ENCODE data around the gene GPATCH8. TPM values are rescaled to one million over a fixed set of nuclear protein-coding genes. Genes with fewer than 3 reads are reported as not detected.

GPATCH8 gene
- total and polyA plus RNA-seq, 2 of the 8 experiments (the other 6 are each of a cell fraction or from before 2014, with no cell fraction given): 20.5 to 58.1 TPM

DNA sequence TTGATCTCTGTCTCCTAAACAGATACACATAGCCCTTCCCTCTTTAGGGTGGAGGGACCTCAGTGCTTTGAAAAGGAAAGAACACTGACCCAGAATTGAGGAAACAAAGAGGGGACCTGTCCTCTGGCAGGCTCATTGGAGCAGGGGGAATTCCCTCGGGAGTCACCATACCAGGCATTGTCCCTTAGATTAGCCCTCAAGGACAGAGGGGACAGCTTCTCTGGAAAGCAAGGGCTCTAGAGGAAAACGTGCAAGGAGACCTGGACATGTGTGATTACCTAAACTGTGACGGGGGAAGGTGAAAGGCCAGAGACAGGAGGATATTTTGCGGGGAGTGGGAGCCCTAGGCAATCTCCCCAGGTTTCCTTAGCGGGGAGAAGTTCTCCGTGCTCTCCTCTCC, 46.5 kb upstream of the GPATCH8 start:
- no peak overlapping the region for H3K4ac ChIP-seq (replicated peaks; ENCODE audit: insufficient read length, low read depth, low read length)
- no peak overlapping the region for H2AFZ ChIP-seq (ENCODE audit: low read length)
- H4K5ac ChIP-seq (ENCODE audit: insufficient read length, low read depth, low read length): no peak overlapping the region
- H3K27me3 ChIP-seq (replicated peaks in 1 of 4; ENCODE audit: control insufficient read depth in 3 of 4, extremely low read depth in 1 of 4, insufficient read depth in 3 of 4, low read length in 3 of 4): peaks cover 0 to 26% (median 8%) of the 10 kb centered on the region in 4 experiments; a peak in 5 of 7 replicates
- H2BK12ac ChIP-seq (ENCODE audit: low read depth, low read length): 0 out of 2 replicates have a peak overlapping the region, but pooled peaks have one; percentile 6
- H3K36me3 ChIP-seq (ENCODE audit: control insufficient read depth in 2 of 4, insufficient read depth in 4 of 4, low read length in 3 of 4): no peaks in the 10 kb centered on the region
- H3K14ac ChIP-seq (ENCODE audit: insufficient read length): no peak overlapping the region
- no peak overlapping the region; a peak in 1 of 8 replicates for H3K4me3 ChIP-seq (ENCODE audit: extremely low read depth in 1 of 4, insufficient read depth in 2 of 4, low read depth in 3 of 4, low read length in 4 of 4)
- H4K8ac ChIP-seq (ENCODE audit: extremely low read depth, insufficient read depth, low read length): no peak overlapping the region
- H2BK5ac ChIP-seq (ENCODE audit: low read depth, low read length): no peak overlapping the region
- H2BK15ac ChIP-seq (ENCODE audit: low read length): no peak overlapping the region
- H3K9me3 ChIP-seq (ENCODE audit: insufficient read depth in 2 of 2, low read depth in 1 of 2, low read length in 1 of 2): no peaks in the 10 kb centered on the region
- H3K27ac ChIP-seq (ENCODE audit: low read depth, low read length): no peak overlapping the region
- 78% methylated on average over 5 of the region's 6 CpGs; no CpG with 5 or more reads in 1 of the 2 experiments for WGBS, 2 experiments (ENCODE audit: extremely low coverage in 1 of 2, insufficient coverage in 1 of 2, insufficient read length in 1 of 2, insufficient replicate concordance in 2 of 2, low coverage in 1 of 2, low lambda C conversion rate in 2 of 2, missing lambda C conversion rate in 1 of 2)
- FAIRE-seq (no peak), DNase-seq (ENCODE audit: low read depth in 1 of 2, low spot score in 2 of 2) (no peak)
- H3K4me2 ChIP-seq (ENCODE audit: insufficient read depth in 1 of 2, low read depth in 2 of 2, low read length in 2 of 2): peak overlapping the region in 1 of 2 experiments; percentile 19; a peak in 1 of 4 replicates
- H3K56ac ChIP-seq (replicated peaks; ENCODE audit: insufficient read length, low read depth, low read length): no peak overlapping the region
- no peak overlapping the region for H2BK20ac ChIP-seq (ENCODE audit: low read length)
- H4K91ac ChIP-seq (replicated peaks; ENCODE audit: insufficient read length, low read length): no peak overlapping the region
- H4K20me1 ChIP-seq (replicated peaks in 1 of 2; ENCODE audit: control insufficient read depth in 1 of 2, insufficient read depth in 2 of 2, low read length in 2 of 2): no peaks in the 10 kb centered on the region
- H3K9ac ChIP-seq (replicated peaks in 1 of 4; ENCODE audit: extremely low read depth in 1 of 4, low read depth in 3 of 4, low read length in 3 of 4): no peak overlapping the region
- H3K79me2 ChIP-seq (ENCODE audit: control insufficient read depth in 1 of 2, insufficient read depth in 2 of 2, low read length in 2 of 2): no peaks in the 10 kb centered on the region
- ChIA-PET CTCF (ENCODE audit: partially characterized antibody) (interaction anchor here (0.5 to 3.1 kb wide), 5 partner anchors 8 to 204 kb away, joined by 3 to 9 read pairs (median 3); partner anchors contain the start of gene FZD2), POLR2A (ENCODE audit: partially characterized antibody) (interaction anchor here (1.3 to 1.5 kb wide), 2 partner anchors 9 to 14 kb away, joined by 4 to 7 read pairs; no protein-coding TSS in a partner anchor)
- peaks cover 16 to 33% (median 28%) of the 10 kb centered on the region in 4 experiments for H3K4me1 ChIP-seq (replicated peaks in 1 of 4; ENCODE audit: control insufficient read depth in 3 of 4, insufficient read depth in 4 of 4, low read length in 3 of 4)
- H3K79me1 ChIP-seq (ENCODE audit: low read depth, low read length): no peaks in the 10 kb centered on the region; the same call in 1 of the 2 replicates
- H2AK5ac ChIP-seq (ENCODE audit: low read depth, low read length): no peak overlapping the region
- no peak overlapping the region for H2BK120ac ChIP-seq (replicated peaks; ENCODE audit: low read depth, low read length)
- peaks cover 2% of the 10 kb centered on the region; the same call in 1 of the 2 replicates for H3K23me2 ChIP-seq (ENCODE audit: low read depth, low read length)
- H3K23ac ChIP-seq (ENCODE audit: insufficient read length): no peak overlapping the region
- no peak overlapping the region; the same call in 1 of the 2 replicates for H3K18ac ChIP-seq (ENCODE audit: extremely low read depth, low read length)
- TF ChIP-seq CBX8 (IDR thresholded peaks at IDR 0.05; ENCODE audit: borderline replicate concordance, low read depth, low read length) (no peak), JUND (IDR thresholded peaks at IDR 0.05; ENCODE audit: low read length) (no peak), CHD1 (IDR thresholded peaks at IDR 0.05; ENCODE audit: low read depth, low read length) (no peak), SRF (IDR thresholded peaks at IDR 0.05; ENCODE audit: low read depth, low read length) (no peak), ASH2L (IDR thresholded peaks at IDR 0.05; ENCODE audit: low read length) (no peak), RNF2 (IDR thresholded peaks at IDR 0.05; ENCODE audit: borderline replicate concordance, low read depth, low read length, missing control alignments, poor library complexity, severe bottlenecking) (no peak), SIRT6 (IDR thresholded peaks at IDR 0.05; ENCODE audit: low read length) (no peak)
- TF ChIP-seq, protein P1, sequence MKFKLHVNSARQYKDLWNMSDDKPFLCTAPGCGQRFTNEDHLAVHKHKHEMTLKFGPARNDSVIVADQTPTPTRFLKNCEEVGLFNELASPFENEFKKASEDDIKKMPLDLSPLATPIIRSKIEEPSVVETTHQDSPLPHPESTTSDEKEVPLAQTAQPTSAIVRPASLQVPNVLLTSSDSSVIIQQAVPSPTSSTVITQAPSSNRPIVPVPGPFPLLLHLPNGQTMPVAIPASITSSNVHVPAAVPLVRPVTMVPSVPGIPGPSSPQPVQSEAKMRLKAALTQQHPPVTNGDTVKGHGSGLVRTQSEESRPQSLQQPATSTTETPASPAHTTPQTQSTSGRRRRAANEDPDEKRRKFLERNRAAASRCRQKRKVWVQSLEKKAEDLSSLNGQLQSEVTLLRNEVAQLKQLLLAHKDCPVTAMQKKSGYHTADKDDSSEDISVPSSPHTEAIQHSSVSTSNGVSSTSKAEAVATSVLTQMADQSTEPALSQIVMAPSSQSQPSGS (IDR thresholded peaks at IDR 0.05; ENCODE audit: low read length): no peak
- TF ChIP-seq, protein P2, sequence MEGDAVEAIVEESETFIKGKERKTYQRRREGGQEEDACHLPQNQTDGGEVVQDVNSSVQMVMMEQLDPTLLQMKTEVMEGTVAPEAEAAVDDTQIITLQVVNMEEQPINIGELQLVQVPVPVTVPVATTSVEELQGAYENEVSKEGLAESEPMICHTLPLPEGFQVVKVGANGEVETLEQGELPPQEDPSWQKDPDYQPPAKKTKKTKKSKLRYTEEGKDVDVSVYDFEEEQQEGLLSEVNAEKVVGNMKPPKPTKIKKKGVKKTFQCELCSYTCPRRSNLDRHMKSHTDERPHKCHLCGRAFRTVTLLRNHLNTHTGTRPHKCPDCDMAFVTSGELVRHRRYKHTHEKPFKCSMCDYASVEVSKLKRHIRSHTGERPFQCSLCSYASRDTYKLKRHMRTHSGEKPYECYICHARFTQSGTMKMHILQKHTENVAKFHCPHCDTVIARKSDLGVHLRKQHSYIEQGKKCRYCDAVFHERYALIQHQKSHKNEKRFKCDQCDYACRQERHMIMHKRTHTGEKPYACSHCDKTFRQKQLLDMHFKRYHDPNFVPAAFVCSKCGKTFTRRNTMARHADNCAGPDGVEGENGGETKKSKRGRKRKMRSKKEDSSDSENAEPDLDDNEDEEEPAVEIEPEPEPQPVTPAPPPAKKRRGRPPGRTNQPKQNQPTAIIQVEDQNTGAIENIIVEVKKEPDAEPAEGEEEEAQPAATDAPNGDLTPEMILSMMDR (IDR thresholded peaks at IDR 0.05; ENCODE audit: control extremely low read depth in 1 of 3, insufficient read depth in 1 of 3, low read depth in 1 of 3, low read length in 3 of 3): no peak

Measured in H1 (cell line).